Measurements from ENCODE around the gene KHK. TPM values are rescaled to one million over a fixed set of nuclear protein-coding genes. Genes with fewer than 3 reads are reported as not detected.

The KHK gene
- total and polyA plus RNA-seq, 9 of the 15 experiments (the other 6 are each of a cell fraction or from before 2014, with no cell fraction given) = 1.5 to 10.7 (median 5.2) TPM

- TF ChIP-seq RREB1 (CRISPR knock-in tag; IDR thresholded peaks at IDR 0.05) = peak; percentile 68; the same call in 1 of the 2 replicates
- TF ChIP-seq ZNF395 (CRISPR knock-in tag; IDR thresholded peaks at IDR 0.05) = no peak
- TF ChIP-seq ZMIZ1 (IDR thresholded peaks at IDR 0.05; ENCODE audit: low read depth in 2 of 2, low read length in 2 of 2) = no peak
- 0 out of 2 replicates have a peak, but pooled peaks have one; percentile 45 for TF ChIP-seq ZNF57 (CRISPR knock-in tag; IDR thresholded peaks at IDR 0.05)
- no peak for TF ChIP-seq NFRKB (IDR thresholded peaks at IDR 0.05; ENCODE audit: low read depth)
- no peak for TF ChIP-seq HINFP (tag; conservative IDR thresholded peaks at IDR 0.05; ENCODE audit: low read depth)
- no peak for TF ChIP-seq FOSL1 (tag; conservative IDR thresholded peaks at IDR 0.05)
- no peak for TF ChIP-seq ZNF224 (CRISPR knock-in tag; IDR thresholded peaks at IDR 0.05)
These were observed 34.5 kb upstream of the KHK start (continued) for GRCh38 chr2:27051902-27052645.
